HG02840 (cell line): ENCODE results near the gene IREB2.
A peak's percentile ranks its signal among the peaks of the same experiment; 100 is the strongest.
"Not testable (repeated sequence)": the region's sequence is repeated elsewhere in the genome, so short reads cannot be mapped to it uniquely, and the experiment has no call there.

Experiments
- ATAC-seq: cut with Tn5 transposase; IDR thresholded peaks from one replicate; pipeline ENCODE4 v1.9.1; 2021; ENCODE audit warnings: mild to moderate bottlenecking, moderate library complexity, moderate number of reproducible peaks; ENCODE audit not compliant: unreplicated experiment, low FRiP score

IREB2 gene, protein sequence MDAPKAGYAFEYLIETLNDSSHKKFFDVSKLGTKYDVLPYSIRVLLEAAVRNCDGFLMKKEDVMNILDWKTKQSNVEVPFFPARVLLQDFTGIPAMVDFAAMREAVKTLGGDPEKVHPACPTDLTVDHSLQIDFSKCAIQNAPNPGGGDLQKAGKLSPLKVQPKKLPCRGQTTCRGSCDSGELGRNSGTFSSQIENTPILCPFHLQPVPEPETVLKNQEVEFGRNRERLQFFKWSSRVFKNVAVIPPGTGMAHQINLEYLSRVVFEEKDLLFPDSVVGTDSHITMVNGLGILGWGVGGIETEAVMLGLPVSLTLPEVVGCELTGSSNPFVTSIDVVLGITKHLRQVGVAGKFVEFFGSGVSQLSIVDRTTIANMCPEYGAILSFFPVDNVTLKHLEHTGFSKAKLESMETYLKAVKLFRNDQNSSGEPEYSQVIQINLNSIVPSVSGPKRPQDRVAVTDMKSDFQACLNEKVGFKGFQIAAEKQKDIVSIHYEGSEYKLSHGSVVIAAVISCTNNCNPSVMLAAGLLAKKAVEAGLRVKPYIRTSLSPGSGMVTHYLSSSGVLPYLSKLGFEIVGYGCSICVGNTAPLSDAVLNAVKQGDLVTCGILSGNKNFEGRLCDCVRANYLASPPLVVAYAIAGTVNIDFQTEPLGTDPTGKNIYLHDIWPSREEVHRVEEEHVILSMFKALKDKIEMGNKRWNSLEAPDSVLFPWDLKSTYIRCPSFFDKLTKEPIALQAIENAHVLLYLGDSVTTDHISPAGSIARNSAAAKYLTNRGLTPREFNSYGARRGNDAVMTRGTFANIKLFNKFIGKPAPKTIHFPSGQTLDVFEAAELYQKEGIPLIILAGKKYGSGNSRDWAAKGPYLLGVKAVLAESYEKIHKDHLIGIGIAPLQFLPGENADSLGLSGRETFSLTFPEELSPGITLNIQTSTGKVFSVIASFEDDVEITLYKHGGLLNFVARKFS

GRCh38 chr15:78437762-78438618 lies at the start of gene IREB2:
Gene IREB2 (plus strand): TSS chr15:78438216. CDS start chr15:78438338, 122 bp downstream.
- peak; percentile 91 for ATAC-seq

GRCh38 chr15:78388865-78389264 lies 49.2 kb upstream of the IREB2 start:
- ATAC-seq: no peak

- ATAC-seq: no peak
These were observed 48.7 kb upstream of the IREB2 start for GRCh38 chr15:78389322-78389721.

- no peak for ATAC-seq
These were observed 48.3 kb upstream of the IREB2 start for GRCh38 chr15:78389738-78390137.

DNA sequence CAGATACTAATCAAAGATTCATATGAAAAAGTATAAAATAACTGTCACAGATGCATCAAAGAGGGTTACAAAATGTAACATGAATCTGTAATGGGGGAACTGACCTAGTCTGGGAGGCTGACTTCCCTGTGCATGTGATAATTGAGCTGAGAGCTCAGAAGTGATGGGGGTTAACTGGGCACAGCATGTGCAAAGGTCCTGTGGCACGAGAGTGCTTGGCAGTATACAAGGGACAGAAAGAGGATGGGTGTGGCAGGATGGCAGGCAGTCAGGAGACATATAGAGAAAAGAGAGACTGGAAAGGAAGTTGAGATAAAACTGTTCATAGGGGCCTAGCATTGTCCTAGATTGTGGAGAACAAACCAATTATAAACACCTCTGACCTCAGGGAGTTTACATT lies 47.8 kb upstream of the IREB2 start:
- ATAC-seq: no peak

GRCh38 chr15:78390826-78391225 lies 47.2 kb upstream of the IREB2 start:
- no peak for ATAC-seq

DNA sequence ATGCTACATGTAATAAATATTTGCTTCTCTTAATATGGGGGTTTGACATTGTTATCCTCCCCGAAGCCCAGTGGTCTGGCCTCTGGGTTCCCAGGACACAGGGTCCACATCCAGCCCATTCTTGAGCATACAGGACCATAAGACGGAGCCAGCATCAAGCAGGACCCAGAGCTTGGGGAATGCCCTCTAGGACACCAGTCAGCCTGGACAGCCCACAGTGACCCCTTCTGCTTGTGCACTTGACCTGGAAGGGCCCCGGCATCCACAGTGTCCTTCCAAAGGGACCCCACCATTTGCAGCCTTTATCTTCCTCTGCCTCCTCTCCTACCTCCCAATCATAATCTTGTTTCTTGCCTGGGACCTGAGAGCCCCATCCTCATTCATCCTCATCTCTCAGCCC lies 46.2 kb upstream of the IREB2 start:
- no peak for ATAC-seq

GRCh38 chr15:78392430-78392829 lies 45.6 kb upstream of the IREB2 start:
- ATAC-seq: no peak

- ATAC-seq: no peak
These were observed 44.9 kb upstream of the IREB2 start for GRCh38 chr15:78393137-78393536.

DNA sequence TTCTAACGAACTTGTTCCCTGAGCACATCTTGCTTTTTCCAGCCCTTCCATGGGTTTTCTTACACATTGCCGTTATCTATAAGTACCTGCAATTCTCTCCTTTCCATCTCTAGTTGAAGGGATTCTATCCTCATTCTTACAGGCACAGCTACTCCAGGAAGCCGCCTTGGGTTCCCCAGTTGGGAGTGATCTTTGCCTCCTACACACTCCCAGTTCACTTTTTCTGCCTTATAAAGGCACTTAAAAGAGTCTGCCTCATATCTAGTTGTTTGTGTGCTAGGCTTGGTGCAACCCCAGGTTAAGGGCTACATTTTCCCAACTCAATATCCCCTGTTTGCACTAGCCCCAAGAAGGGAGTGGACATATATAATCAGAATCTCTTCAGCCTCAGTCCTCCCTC lies 44.0 kb upstream of the IREB2 start:
- no peak for ATAC-seq

DNA sequence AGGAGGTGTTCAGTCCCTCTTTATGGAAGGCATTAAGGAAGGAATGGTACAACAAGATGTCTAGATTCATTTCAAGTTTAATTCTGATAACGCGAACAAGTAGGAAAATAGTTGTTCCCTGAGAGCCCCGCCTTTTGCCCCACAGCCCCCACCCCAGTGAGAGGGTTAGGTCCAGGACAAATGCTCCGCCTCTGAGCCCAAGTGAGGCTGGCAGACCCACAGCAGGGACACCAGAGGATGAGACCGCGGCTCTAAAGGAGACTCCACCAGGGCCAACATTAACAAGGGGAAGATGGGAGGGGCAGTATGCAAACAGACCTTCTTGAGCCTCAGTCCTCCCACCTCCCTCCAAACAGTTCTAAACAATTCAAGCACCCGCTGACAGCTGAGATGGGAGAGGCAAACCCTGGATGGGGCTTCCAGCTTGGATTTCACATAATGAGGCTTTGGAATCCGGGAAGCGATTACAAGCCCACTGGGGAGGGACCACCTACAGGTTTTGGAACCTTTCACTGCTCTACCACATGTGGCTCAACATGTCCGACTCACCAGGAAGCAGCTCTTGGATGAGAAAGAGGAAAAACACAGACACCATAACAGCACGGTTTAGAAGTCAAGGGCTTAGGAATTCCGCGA lies 42.9 kb upstream of the IREB2 start:
- ATAC-seq: no peak

DNA sequence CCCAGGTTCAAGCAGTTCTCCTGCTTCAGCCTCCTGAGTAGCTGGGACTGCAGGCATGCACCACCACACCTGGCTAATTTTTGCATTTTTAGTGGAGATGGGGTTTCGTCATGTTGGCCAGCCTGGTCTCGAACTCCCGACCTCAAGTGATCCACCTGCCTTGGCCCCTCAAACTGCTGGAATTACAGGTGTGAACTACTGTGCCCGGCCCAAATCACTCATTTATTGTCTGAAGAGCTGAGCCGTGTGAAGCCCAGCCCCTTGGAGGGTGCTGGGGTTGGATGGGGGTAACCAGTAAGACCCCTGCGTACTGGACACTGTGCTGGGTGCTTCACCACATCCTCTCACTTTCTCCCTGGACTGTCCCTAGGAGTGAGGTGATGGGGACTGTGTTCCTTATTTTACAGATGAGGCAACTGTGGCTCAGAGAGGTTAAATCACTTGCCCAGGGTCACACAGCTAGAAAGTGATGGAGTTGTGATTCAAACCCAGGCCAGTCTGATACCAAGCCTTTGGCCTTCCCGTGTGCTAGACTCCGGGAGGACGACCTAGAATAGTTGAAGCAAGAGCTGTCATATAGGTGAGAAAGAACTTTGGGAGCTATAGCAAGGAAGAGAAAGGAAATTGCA lies 41.7 kb upstream of the IREB2 start:
- no peak for ATAC-seq

DNA sequence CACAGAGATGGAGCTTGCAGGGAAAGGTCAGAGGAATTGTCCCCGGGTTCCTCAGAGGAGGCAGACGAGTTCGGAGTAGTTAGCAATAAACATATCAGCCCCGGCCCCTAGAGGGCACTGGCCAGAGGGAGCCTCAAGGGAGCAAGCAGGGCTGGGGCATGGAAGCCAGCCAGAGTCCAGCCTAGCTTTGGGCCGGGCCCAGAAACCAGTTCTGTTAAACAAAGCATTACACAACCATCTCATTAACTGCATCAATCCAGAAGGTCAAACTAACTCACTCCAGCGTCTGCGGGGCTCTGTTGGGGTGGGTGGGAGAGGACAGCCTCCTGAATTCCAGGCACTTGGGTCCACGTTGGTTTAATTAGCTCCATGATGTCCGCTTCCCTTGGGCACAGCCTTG lies 41.0 kb upstream of the IREB2 start:
- ATAC-seq: no peak

GRCh38 chr15:78397382-78397781 lies 40.6 kb upstream of the IREB2 start:
- ATAC-seq: no peak

- ATAC-seq: no peak
These were observed 39.8 kb upstream of the IREB2 start for GRCh38 chr15:78398076-78398825.

DNA sequence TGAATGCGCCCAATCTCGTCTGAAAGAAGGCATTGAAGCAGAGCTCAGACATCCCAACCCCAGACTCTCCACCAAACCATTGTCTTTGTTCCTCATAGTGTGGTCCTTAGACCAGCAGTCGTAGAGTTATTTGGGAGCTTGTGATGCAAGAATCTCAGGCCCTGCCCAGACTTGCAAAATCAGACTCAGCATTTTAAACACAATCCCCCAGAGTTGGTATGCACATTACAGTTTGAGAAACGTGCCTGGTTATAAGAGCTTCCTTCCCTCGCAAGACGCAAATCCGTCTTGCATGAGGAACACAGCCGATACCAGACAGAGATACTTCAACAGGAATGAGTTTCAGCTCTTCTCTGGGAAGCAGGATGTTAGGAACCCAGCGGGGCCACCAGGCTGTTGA lies 38.9 kb upstream of the IREB2 start:
- ATAC-seq: no peak

- ATAC-seq: no peak
These were observed 35.9 kb upstream of the IREB2 start for GRCh38 chr15:78402061-78402610.

DNA sequence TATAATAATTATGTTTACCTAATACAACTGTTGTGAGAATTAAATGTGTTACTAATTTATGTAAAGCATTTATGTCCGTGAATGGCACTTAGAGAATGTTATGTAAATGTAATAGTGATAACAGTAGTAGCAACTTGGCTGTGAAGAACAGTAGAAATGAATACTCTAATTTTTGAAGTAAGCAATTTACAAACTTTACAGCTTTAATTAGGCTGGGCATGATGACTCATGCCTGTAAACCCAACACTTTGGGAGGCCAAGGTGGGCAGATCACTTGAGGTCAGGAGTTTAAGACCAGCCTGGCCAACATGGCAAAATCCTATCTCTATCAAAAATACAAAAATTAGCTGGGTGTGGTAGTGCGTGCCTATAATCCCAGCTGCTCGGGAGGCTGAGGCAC lies 33.9 kb upstream of the IREB2 start:
- ATAC-seq: no peak

GRCh38 chr15:78404796-78405195 lies 33.2 kb upstream of the IREB2 start:
- ATAC-seq: not testable (repeated sequence)
